Aortic smooth muscle cell (primary cell): ENCODE measurements around the gene UGT1A1. TPM values are rescaled to one million over a fixed set of nuclear protein-coding genes. Genes with fewer than 3 reads are reported as not detected.

Experiments
- total RNA-seq: library from RNA; depleted of rRNA; stranded (reverse); fragments of >200 nt; gene quantifications from 2 replicates; pipeline ENCODE4 v1.2.3, GENCODE V29; 2014

The UGT1A1 gene
- not detected in 2 replicates for total RNA-seq

GRCh38 chr2:233760043-233760442, at the start of gene UGT1A1:
Gene UGT1A1, plus strand, starts transcription at chr2:233760270. Its CDS starts 18 bp downstream, at chr2:233760288.

GRCh38 chr2:233712611-233713261, 47.3 kb upstream of the UGT1A1 start, which contains the start of gene UGT1A5:
Gene UGT1A5, plus strand, starts transcription at chr2:233712907. Its CDS starts 85 bp downstream, at chr2:233712992.

GRCh38 chr2:233718552-233718951, 41.5 kb upstream of the UGT1A1 start, which contains the start of gene UGT1A4:
Gene UGT1A4, plus strand, starts transcription at chr2:233718736. Its CDS starts 85 bp downstream, at chr2:233718821.

DNA sequence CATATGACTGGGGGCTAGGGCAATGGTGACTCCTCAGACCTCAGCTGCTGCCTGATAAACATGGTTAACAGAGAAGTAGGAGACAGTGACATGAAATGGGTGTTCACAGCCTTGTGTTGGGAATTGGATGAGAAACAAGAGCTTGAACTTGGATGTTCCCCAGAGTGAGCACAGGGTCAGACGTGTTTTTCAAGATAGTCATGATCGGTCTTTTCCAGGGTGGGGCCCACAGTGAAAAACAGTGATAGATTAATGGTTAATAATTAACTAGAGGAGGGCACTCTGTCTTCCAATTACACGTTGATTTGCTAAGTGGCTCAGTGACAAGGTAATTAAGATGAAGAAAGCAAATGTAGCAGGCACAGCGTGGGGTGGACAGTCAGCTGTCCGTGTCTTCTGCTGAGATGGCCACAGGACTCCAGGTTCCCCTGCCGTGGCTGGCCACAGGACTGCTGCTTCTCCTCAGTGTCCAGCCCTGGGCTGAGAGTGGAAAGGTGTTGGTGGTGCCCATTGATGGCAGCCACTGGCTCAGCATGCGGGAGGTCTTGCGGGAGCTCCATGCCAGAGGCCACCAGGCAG, 31.3 kb upstream of the UGT1A1 start, which contains the start of gene UGT1A3:
TSS of gene UGT1A3 (plus strand) at position 320 of the 579 bp plus-strand sequence. CDS start at position 405, 85 bp downstream.

GRCh38 chr2:233778030-233778429, 18.0 kb downstream of the UGT1A1 start, which contains the start of gene MROH2A:
Gene MROH2A, plus strand, starts transcription at chr2:233778330. Its CDS starts 1,029 bp downstream, at chr2:233779359.

Other genes starting within 250 kb of the UGT1A1 start
- gene USP40, start 193.5 kb upstream of the UGT1A1 start, total RNA-seq = 32.0 and 32.7 TPM in 2 replicates
- gene UGT1A8, start 142.6 kb upstream of the UGT1A1 start, total RNA-seq = not detected in 2 replicates
- not detected in 2 replicates for gene UGT1A10, start 123.8 kb upstream of the UGT1A1 start, total RNA-seq
- not detected in 2 replicates for gene UGT1A9, start 88.4 kb upstream of the UGT1A1 start, total RNA-seq
- not detected in 2 replicates for gene UGT1A7, start 78.4 kb upstream of the UGT1A1 start, total RNA-seq
- not detected in 2 replicates for gene UGT1A6, start 67.4 kb upstream of the UGT1A1 start, total RNA-seq
- gene UGT1A5, start 47.4 kb upstream of the UGT1A1 start, total RNA-seq = not detected in 2 replicates
- gene UGT1A4, start 41.5 kb upstream of the UGT1A1 start, total RNA-seq = not detected in 2 replicates
- gene UGT1A3, start 31.2 kb upstream of the UGT1A1 start, total RNA-seq = not detected in 2 replicates
- not detected in 2 replicates for gene MROH2A, start 18.1 kb downstream of the UGT1A1 start, total RNA-seq
- 8.2 and 20.3 TPM in 2 replicates for gene HJURP, start 94.3 kb downstream of the UGT1A1 start, total RNA-seq
- 0.53 TPM in 1 of 2 replicates, not detected in the other for gene TRPM8, start 157.1 kb downstream of the UGT1A1 start, total RNA-seq